Measurements from ENCODE around the gene STARD5. TPM values are rescaled to one million over a fixed set of nuclear protein-coding genes. Genes with fewer than 3 reads are reported as not detected.

Gene STARD5
- total and polyA plus RNA-seq, 2 experiments from 2014 or later, result 3.8 to 10.1 TPM

DNA sequence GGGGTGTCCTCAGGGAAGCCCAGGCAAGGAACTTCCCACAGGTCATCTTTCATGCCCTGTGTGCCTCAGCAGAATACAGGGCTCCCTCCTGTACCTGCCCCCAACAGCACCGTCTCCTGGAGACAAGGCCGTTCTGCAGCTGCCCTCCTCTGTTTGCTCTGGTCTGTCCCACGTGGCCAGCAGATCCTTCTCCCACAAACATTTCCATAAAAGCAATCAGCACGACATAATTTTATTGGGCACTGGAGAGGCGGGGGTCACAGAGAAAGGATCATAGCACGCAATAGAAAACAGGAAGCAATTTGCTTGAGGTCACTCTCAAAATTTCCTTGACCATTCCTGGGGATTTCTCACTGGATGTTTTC lies 29.4 kb downstream of the STARD5 start:
- H3K9me2 ChIP-seq (ENCODE audit: insufficient read depth), result no peaks in the 10 kb centered on the region
- H3K27me3 ChIP-seq (ENCODE audit: insufficient read depth), result no peaks in the 10 kb centered on the region
- no peak overlapping the region for H3K27ac ChIP-seq (ENCODE audit: low read depth)
- H3K4me1 Mint-ChIP-seq, result peaks cover 24% of the 10 kb centered on the region
- no peak for TF ChIP-seq ZNF114 (CRISPR knock-in tag; IDR thresholded peaks at IDR 0.05)
- TF ChIP-seq, protein P1, sequence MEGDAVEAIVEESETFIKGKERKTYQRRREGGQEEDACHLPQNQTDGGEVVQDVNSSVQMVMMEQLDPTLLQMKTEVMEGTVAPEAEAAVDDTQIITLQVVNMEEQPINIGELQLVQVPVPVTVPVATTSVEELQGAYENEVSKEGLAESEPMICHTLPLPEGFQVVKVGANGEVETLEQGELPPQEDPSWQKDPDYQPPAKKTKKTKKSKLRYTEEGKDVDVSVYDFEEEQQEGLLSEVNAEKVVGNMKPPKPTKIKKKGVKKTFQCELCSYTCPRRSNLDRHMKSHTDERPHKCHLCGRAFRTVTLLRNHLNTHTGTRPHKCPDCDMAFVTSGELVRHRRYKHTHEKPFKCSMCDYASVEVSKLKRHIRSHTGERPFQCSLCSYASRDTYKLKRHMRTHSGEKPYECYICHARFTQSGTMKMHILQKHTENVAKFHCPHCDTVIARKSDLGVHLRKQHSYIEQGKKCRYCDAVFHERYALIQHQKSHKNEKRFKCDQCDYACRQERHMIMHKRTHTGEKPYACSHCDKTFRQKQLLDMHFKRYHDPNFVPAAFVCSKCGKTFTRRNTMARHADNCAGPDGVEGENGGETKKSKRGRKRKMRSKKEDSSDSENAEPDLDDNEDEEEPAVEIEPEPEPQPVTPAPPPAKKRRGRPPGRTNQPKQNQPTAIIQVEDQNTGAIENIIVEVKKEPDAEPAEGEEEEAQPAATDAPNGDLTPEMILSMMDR (conservative IDR thresholded peaks at IDR 0.05; ENCODE audit: low read depth in 2 of 2), result peak; percentile 24 to 37
- no peaks in the 10 kb centered on the region for H3K9me3 Mint-ChIP-seq
- H3K4me3 Mint-ChIP-seq, result no peak overlapping the region
- no peaks in the 10 kb centered on the region for H4K20me1 ChIP-seq (replicated peaks; ENCODE audit: insufficient read depth)
- H3K4me1 ChIP-seq (ENCODE audit: insufficient read depth), result no peaks in the 10 kb centered on the region
- peaks cover 7% of the 10 kb centered on the region for H3K27me3 Mint-ChIP-seq (ENCODE audit: insufficient read depth, low read depth, poor library complexity)
- H3K36me3 ChIP-seq (ENCODE audit: insufficient read depth), result no peaks in the 10 kb centered on the region
- no peaks in the 10 kb centered on the region for H3K36me3 Mint-ChIP-seq (ENCODE audit: low read depth)
- peak overlapping the region; percentile 83 for H2AFZ ChIP-seq
- no peaks in the 10 kb centered on the region for H3K79me2 ChIP-seq (replicated peaks; ENCODE audit: insufficient read depth)
- no peak overlapping the region for H3K4me2 ChIP-seq
- DNase-seq (ENCODE audit: low spot score) (peak; percentile 10), ATAC-seq (peak; percentile 89)
- no peak overlapping the region for H3K4me3 ChIP-seq
- no peak overlapping the region for H3K27ac Mint-ChIP-seq
- H3F3A ChIP-seq (replicated peaks; ENCODE audit: low read depth), result no peaks in the 10 kb centered on the region

DNA sequence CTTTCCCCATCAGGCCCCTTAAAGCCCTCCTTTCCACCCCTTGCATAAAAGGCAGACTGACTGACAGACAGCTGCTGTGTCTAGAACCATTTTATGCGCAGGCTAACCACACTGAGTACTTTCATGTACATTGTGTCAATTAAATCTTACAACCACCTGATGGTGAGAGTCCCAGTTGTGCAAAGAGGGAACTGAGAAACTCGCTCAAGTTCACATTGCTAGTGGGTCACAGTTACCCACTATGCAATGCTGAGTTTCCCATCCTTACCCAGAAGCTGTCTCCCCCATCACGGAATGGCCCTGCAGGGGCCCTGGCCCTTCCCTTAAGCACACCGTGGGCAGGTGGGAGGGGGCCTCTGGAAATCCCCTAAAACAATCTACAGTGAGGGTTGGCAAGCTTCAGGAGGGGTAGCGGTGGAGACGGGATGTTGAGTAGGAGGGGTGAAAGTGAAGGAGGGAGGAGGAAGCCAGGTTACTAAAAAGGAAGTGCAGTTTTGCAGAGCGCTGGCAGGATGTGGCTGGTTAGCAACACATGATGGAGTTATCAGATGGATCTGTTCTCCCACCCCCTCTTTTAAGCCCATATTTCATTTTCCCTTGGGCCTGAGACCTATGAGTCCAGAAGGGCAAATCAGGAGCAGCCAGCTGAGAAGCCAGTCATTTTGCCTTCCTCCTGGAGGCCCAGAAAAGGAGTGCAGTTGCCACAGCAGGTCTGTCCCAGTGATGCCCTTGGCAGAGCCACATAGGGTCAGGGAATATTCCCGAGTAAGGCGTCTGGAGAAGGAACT lies 30.0 kb downstream of the STARD5 start:
- no peaks in the 10 kb centered on the region for H3K9me3 Mint-ChIP-seq
- H3K4me3 ChIP-seq, result no peak overlapping the region
- no peaks in the 10 kb centered on the region for H3K36me3 Mint-ChIP-seq (ENCODE audit: low read depth)
- no peak for DNase-seq (ENCODE audit: low spot score)
- H3K9me2 ChIP-seq (ENCODE audit: insufficient read depth), result no peaks in the 10 kb centered on the region
- no peak overlapping the region for H3K27ac Mint-ChIP-seq
- H2AFZ ChIP-seq, result peak overlapping the region; percentile 83
- no peak overlapping the region for H3K4me2 ChIP-seq
- H3K4me3 Mint-ChIP-seq, result no peak overlapping the region
- H3K27ac ChIP-seq (ENCODE audit: low read depth), result no peak overlapping the region
- ATAC-seq, result peak; percentile 42
- no peaks in the 10 kb centered on the region for H4K20me1 ChIP-seq (replicated peaks; ENCODE audit: insufficient read depth)
- no peaks in the 10 kb centered on the region for H3K36me3 ChIP-seq (ENCODE audit: insufficient read depth)
- peaks cover 24% of the 10 kb centered on the region for H3K4me1 Mint-ChIP-seq
- H3K79me2 ChIP-seq (replicated peaks; ENCODE audit: insufficient read depth), result no peaks in the 10 kb centered on the region
- peaks cover 9% of the 10 kb centered on the region for H3K27me3 Mint-ChIP-seq (ENCODE audit: insufficient read depth, low read depth, poor library complexity)
- H3K27me3 ChIP-seq (ENCODE audit: insufficient read depth), result no peaks in the 10 kb centered on the region
- H3K4me1 ChIP-seq (ENCODE audit: insufficient read depth), result no peaks in the 10 kb centered on the region
- H3F3A ChIP-seq (replicated peaks; ENCODE audit: low read depth), result no peaks in the 10 kb centered on the region
- TF ChIP-seq ZNF331 (CRISPR knock-in tag; IDR thresholded peaks at IDR 0.05; ENCODE audit: low read depth), result no peak
- TF ChIP-seq, protein P1 (conservative IDR thresholded peaks at IDR 0.05; ENCODE audit: low read depth in 2 of 2), result no peak
- TF ChIP-seq EZH2phosphoT487 (IDR thresholded peaks at IDR 0.05; ENCODE audit: unreplicated experiment), result no peak
- no peak for TF ChIP-seq STAT1 (IDR thresholded peaks at IDR 0.05; ENCODE audit: unreplicated experiment)
- TF ChIP-seq, protein P2, sequence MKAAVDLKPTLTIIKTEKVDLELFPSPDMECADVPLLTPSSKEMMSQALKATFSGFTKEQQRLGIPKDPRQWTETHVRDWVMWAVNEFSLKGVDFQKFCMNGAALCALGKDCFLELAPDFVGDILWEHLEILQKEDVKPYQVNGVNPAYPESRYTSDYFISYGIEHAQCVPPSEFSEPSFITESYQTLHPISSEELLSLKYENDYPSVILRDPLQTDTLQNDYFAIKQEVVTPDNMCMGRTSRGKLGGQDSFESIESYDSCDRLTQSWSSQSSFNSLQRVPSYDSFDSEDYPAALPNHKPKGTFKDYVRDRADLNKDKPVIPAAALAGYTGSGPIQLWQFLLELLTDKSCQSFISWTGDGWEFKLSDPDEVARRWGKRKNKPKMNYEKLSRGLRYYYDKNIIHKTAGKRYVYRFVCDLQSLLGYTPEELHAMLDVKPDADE (IDR thresholded peaks at IDR 0.05), result no peak
- no peak for TF ChIP-seq ZNF114 (CRISPR knock-in tag; IDR thresholded peaks at IDR 0.05)
- TF ChIP-seq CREB1 (CRISPR knock-in tag; IDR thresholded peaks at IDR 0.05; ENCODE audit: low read depth), result no peak
- TF ChIP-seq, protein P3, sequence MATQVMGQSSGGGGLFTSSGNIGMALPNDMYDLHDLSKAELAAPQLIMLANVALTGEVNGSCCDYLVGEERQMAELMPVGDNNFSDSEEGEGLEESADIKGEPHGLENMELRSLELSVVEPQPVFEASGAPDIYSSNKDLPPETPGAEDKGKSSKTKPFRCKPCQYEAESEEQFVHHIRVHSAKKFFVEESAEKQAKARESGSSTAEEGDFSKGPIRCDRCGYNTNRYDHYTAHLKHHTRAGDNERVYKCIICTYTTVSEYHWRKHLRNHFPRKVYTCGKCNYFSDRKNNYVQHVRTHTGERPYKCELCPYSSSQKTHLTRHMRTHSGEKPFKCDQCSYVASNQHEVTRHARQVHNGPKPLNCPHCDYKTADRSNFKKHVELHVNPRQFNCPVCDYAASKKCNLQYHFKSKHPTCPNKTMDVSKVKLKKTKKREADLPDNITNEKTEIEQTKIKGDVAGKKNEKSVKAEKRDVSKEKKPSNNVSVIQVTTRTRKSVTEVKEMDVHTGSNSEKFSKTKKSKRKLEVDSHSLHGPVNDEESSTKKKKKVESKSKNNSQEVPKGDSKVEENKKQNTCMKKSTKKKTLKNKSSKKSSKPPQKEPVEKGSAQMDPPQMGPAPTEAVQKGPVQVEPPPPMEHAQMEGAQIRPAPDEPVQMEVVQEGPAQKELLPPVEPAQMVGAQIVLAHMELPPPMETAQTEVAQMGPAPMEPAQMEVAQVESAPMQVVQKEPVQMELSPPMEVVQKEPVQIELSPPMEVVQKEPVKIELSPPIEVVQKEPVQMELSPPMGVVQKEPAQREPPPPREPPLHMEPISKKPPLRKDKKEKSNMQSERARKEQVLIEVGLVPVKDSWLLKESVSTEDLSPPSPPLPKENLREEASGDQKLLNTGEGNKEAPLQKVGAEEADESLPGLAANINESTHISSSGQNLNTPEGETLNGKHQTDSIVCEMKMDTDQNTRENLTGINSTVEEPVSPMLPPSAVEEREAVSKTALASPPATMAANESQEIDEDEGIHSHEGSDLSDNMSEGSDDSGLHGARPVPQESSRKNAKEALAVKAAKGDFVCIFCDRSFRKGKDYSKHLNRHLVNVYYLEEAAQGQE (IDR thresholded peaks at IDR 0.05; ENCODE audit: unreplicated experiment), result no peak
- TF ChIP-seq JUNB (IDR thresholded peaks at IDR 0.05; ENCODE audit: unreplicated experiment), result no peak

Data from GM23338 (cell line).